ENCODE results near the gene RUNDC3A.
A peak's percentile ranks its signal among the peaks of the same experiment; 100 is the strongest.

RUNDC3A gene

GRCh38 chr17:44348988-44349364, 40.6 kb downstream of the RUNDC3A start:
- H3K4me3 ChIP-seq (ENCODE audit: low read depth, low read length) = no peak overlapping the region
- ChIA-PET POLR2A (no interaction called here), CTCF (interaction anchor here (0.7 to 9.5 kb wide), 5 partner anchors 14 to 139 kb away, joined by 3 to 165 read pairs (median 10); partner anchors contain the start of gene FAM171A2)
- TF ChIP-seq CTCF (IDR thresholded peaks at IDR 0.05; ENCODE audit: insufficient read depth, low read length, missing control alignments) = no peak
- DNase-seq (ENCODE audit: low read depth, low spot score) = no peak

- CTCF ChIA-PET = interaction anchor here (0.7 to 9.5 kb wide), 9 partner anchors 8 to 173 kb away, joined by 3 to 165 read pairs (median 10); partner anchors contain the start of gene FAM171A2
- H3K4me3 ChIP-seq (ENCODE audit: low read depth, low read length) = no peak overlapping the region
- POLR2A ChIA-PET = no interaction called here
- no peak for TF ChIP-seq CTCF (IDR thresholded peaks at IDR 0.05; ENCODE audit: insufficient read depth, low read length, missing control alignments)
- no peak for DNase-seq (ENCODE audit: low read depth, low spot score)
Observed at GRCh38 chr17:44349553-44350070, 41.2 kb downstream of the RUNDC3A start.

GRCh38 chr17:44350733-44351226, 42.4 kb downstream of the RUNDC3A start:
- ChIA-PET CTCF (interaction anchor here (0.7 to 9.5 kb wide), 14 partner anchors 9 to 211 kb away, joined by 3 to 165 read pairs (median 6); partner anchors contain the start of gene FAM171A2), POLR2A (interaction anchor here (1.0 kb wide), 1 partner anchor 140 kb away, joined by 3 read pairs; no protein-coding TSS in a partner anchor)
- TF ChIP-seq CTCF (IDR thresholded peaks at IDR 0.05; ENCODE audit: insufficient read depth, low read length, missing control alignments) = peak; percentile 87
- no peak overlapping the region for H3K4me3 ChIP-seq (ENCODE audit: low read depth, low read length)
- DNase-seq (ENCODE audit: low read depth, low spot score) = no peak

GRCh38 chr17:44351464-44351863, 43.1 kb downstream of the RUNDC3A start:
- DNase-seq (ENCODE audit: low read depth, low spot score) = no peak
- no peak overlapping the region for H3K4me3 ChIP-seq (ENCODE audit: low read depth, low read length)
- POLR2A ChIA-PET = no interaction called here
- no peak for TF ChIP-seq CTCF (IDR thresholded peaks at IDR 0.05; ENCODE audit: insufficient read depth, low read length, missing control alignments)
- CTCF ChIA-PET = interaction anchor here (0.7 to 9.5 kb wide), 15 partner anchors 10 to 212 kb away, joined by 3 to 165 read pairs (median 4); partner anchors contain the start of genes FAM171A2 and TMUB2

GRCh38 chr17:44351961-44352827, 43.8 kb downstream of the RUNDC3A start:
- no peak overlapping the region for H3K4me3 ChIP-seq (ENCODE audit: low read depth, low read length)
- TF ChIP-seq CTCF (IDR thresholded peaks at IDR 0.05; ENCODE audit: insufficient read depth, low read length, missing control alignments) = no peak
- no peak for DNase-seq (ENCODE audit: low read depth, low spot score)
- ChIA-PET POLR2A (no interaction called here), CTCF (interaction anchor here (0.7 to 9.5 kb wide), 14 partner anchors 10 to 408 kb away, joined by 3 to 165 read pairs (median 4); partner anchors contain the start of genes FAM171A2 and TMUB2)
